ENCODE results near the gene DSG3.

The DSG3 gene, protein sequence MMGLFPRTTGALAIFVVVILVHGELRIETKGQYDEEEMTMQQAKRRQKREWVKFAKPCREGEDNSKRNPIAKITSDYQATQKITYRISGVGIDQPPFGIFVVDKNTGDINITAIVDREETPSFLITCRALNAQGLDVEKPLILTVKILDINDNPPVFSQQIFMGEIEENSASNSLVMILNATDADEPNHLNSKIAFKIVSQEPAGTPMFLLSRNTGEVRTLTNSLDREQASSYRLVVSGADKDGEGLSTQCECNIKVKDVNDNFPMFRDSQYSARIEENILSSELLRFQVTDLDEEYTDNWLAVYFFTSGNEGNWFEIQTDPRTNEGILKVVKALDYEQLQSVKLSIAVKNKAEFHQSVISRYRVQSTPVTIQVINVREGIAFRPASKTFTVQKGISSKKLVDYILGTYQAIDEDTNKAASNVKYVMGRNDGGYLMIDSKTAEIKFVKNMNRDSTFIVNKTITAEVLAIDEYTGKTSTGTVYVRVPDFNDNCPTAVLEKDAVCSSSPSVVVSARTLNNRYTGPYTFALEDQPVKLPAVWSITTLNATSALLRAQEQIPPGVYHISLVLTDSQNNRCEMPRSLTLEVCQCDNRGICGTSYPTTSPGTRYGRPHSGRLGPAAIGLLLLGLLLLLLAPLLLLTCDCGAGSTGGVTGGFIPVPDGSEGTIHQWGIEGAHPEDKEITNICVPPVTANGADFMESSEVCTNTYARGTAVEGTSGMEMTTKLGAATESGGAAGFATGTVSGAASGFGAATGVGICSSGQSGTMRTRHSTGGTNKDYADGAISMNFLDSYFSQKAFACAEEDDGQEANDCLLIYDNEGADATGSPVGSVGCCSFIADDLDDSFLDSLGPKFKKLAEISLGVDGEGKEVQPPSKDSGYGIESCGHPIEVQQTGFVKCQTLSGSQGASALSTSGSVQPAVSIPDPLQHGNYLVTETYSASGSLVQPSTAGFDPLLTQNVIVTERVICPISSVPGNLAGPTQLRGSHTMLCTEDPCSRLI

GRCh38 chr18:31447530-31448191, at the start of gene DSG3:
TSS of gene DSG3 (plus strand) at chr18:31447741. CDS start at chr18:31447878, 137 bp downstream.
- no peak for DNase-seq

DNA sequence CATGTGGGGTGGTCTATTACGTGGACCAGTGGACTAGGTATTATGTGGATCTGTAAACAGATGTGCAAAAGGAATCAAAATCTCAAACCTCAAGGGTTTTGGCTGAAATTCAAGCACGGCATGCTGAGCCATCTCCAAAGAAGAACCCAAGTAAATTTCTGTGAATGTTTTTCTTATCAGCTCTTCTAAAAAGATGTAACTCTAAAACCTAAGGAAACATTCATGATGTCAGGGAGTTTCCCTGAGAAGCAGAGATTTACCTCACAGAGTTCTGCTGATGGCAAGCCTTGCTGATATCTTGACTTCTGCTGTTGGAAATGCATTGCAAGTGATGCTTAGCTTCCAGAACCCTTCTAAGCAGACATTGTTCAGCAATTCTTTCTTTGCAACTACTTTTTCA, 49.4 kb upstream of the DSG3 start:
- no peak for DNase-seq

DNA sequence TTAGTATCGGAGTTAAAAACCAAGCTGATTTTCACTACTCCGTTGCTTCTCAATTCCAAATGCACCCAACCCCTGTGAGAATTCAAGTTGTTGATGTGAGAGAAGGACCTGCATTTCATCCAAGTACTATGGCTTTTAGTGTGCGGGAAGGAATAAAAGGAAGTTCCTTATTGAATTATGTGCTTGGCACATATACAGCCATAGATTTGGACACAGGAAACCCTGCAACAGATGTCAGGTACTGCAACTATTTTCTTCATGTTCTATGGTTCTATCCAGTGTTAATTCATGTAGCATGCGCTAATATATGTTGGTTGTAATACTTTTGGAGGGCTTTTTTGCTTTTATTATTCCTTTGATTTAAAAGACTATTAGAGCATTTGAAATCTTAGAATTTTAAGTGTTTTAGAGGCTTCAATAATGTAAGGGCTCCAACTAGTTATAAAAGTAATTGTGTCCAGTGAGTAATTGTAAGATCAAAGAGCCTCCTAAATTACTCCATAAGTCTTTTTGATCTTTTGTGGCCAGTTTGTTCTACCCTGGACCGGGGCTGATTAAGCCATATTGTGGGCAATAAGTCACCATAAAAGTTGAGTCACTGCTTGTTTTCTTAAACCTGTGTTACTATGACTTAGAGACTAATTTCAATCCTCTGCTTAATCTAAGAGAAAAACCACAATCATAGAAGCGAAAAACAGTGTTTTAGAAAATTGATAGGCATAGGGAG, 48.1 kb upstream of the DSG3 start:
- no peak for DNase-seq

GRCh38 chr18:31401156-31402025, 46.1 kb upstream of the DSG3 start:
- DNase-seq, result no peak

GRCh38 chr18:31402026-31402373, 45.5 kb upstream of the DSG3 start:
- no peak for DNase-seq

DNA sequence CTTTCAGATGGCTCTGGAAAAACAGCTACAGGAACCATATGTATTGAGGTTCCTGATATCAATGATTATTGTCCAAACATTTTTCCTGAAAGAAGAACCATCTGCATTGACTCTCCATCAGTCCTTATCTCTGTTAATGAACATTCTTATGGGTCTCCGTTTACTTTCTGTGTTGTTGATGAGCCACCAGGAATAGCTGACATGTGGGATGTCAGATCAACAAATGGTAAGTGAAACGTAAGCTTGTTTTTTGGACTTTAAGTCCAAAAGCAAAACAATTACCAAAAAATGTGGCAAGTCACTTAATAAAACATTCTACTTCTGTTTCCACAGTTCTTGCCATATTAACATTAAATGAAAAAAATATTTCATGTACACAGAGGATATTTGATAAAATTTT, 44.1 kb upstream of the DSG3 start:
- no peak for DNase-seq

DNA sequence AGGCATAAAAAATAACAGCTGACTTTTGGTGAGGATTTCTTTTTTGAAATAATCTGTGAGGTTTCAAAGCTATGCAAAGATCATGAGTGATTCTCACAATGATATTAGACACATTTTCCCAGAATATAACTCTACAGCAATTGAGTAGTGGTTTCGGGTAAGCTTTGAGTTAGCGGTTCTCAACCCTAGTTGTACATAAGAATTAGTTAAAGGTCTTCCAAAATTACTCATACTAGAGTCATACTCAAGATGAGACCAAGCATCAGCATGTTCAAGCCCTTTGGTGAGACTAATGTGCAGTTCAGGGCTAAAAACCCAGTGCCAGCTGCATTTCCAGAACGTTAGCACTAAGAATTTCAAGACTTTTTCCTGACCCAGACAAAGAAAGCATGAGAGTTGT, 39.9 kb upstream of the DSG3 start:
- no peak for DNase-seq

DNA sequence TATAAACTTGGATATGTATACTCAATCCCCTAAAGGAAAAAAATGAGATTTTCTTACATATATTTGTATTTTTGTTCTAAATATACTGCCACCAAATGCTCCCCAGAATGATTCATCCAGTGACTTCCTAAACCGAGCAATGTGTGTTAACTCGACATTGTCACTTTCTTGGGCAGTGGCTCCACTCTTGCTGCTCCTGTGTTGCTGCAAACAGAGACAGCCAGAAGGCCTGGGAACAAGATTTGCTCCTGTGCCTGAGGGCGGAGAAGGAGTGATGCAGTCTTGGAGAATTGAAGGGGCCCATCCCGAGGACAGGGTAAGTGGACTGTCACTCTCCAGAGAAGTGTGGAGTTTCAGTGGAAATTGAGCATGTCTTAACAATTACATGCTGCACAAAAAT, 38.3 kb upstream of the DSG3 start:
- no peak for DNase-seq

DNA sequence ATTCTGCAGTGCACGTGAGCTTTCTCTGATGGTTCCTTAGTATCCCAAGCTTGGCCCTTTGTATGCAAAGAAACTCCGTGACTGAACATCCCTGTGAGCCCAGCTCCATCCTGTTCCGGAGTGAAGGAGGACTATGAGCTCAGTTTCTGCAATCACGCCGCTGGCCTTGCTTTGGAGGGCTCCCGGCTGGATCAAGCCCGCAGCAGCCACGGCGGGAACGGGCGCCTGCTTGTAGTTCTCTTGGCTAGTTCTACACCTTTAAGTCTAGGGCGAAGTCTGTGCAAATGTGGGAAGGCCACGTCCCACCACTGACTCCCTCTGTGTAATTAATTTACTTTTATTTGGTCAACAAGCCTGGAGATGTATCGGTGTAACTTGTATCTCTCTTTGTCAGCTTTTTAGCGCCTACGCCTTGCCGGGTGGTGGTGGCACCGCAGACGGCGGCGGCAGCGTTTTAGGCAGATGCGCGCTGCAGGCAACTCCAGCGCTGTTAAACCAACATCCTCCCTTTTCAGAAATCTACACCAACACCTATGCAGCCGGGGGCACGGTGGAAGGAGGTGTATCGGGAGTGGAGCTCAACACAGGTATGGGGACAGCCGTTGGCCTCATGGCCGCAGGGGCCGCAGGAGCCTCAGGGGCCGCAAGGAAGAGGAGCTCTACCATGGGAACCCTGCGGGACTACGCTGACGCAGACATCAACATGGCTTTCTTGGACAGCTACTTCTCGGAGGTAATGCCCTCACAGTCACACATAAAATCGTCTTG, 36.6 kb upstream of the DSG3 start:
- DNase-seq, result no peak

- no peak for DNase-seq
Observed at GRCh38 chr18:31413137-31413536, 34.4 kb upstream of the DSG3 start.

- DNase-seq, result no peak
Observed at GRCh38 chr18:31417850-31418249, 29.7 kb upstream of the DSG3 start.

GRCh38 chr18:31419457-31419932, 28.0 kb upstream of the DSG3 start:
- no peak for DNase-seq

- DNase-seq, result no peak
Observed at GRCh38 chr18:31420032-31420431, 27.5 kb upstream of the DSG3 start.

DNA sequence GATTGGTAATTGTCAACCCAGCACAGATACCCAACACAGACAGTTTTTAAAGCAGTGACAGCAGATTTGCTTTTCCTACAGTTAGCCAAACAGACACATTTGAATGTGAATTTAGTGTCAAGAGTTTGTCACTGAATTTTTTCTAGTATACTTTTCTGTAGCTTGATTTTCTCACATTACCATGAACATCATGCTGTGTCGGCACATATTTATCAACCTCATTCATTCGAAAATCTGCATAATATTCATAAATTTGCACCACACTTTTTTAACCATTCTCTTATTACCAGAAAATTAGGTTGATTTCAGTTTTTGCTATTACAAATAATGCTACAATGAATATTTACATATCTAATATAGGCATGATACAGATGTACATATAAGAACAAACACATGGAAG, 27.0 kb upstream of the DSG3 start:
- no peak for DNase-seq

DNA sequence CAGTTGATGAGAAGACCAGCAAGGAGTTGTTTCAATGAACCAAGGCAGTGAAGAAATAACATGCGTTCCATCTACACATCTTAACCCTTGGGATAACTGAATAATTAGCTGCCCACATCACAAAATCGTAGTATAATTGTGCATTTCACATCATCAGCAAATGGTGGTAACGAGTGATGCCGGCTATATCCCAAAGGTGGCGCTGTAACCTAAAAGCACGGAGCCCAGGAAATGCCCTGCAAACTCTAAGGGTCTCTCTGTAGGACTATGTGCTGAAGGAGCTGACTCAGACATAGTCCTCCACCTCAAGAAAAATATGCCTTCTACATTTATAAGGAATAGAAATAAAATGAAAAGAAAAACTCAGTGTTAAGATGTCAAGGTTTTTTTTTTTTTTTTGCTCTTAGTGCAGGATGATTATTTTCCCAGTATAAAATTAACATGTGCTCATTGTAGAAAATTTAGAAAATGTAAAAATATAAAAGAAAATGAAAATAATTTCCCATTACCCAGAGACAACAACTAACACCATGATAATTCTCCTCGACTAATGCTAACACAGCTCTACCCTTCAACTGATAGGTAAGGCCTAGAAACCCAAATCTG, 23.1 kb upstream of the DSG3 start:
- DNase-seq, result peak; percentile 6 to 22

DNA sequence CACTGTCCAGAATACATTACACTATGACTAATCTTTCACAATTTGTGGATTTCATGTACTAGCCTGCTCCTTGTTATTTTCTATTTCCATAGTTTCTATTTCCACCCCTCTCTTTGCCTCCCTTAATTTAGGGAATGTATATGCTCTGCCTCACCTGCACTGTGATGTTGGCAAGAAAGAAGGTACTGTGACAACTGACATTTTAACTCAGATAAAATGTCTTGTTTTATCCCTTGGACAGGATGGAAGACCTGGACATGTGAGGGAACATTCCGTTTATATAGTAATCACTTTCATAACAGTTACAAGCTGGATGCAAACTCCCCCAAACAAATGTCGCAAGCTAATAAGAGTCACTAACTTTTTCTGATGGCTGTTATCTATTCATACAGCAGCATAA, 21.5 kb upstream of the DSG3 start:
- no peak for DNase-seq

- DNase-seq, result no peak
Observed at GRCh38 chr18:31426871-31427406, 20.6 kb upstream of the DSG3 start.

DNA sequence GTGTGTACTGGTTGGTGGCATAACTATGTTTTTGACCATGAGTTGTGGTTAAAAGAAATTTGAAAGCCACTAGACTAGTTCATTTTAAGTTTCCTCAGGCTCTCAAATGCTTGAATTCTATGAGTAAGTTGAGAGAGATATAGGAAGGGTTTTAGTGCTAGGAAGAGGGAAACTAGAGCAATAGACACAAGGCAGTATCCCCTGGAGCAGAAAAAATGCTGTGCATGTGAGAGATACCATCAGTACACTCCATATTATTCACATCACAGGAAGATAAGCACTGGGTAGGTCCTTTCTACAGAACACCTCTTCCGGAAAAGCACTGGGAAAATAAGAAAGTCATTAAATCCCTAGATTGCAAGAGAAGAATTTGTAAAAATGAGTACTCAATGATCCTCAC, 19.3 kb upstream of the DSG3 start:
- no peak for DNase-seq

GRCh38 chr18:31429623-31430022, 17.9 kb upstream of the DSG3 start:
- DNase-seq, result no peak

- no peak for DNase-seq
Observed at GRCh38 chr18:31430072-31430471, 17.5 kb upstream of the DSG3 start.
